GM12801 (cell line): ENCODE results near the gene KLF7.

Source experiments
- TF ChIP-seq, protein P1 (sequence below): IDR thresholded peaks from one replicate; pipeline ENCODE4 v1.5.1; 2011; ENCODE audit warnings: control low read depth; ENCODE audit not compliant: insufficient read length; ENCODE audit errors: extremely low read depth

The KLF7 gene

GRCh38 chr2:207121784-207122183 is 44.0 kb downstream of the KLF7 start:
- TF ChIP-seq, protein P1, sequence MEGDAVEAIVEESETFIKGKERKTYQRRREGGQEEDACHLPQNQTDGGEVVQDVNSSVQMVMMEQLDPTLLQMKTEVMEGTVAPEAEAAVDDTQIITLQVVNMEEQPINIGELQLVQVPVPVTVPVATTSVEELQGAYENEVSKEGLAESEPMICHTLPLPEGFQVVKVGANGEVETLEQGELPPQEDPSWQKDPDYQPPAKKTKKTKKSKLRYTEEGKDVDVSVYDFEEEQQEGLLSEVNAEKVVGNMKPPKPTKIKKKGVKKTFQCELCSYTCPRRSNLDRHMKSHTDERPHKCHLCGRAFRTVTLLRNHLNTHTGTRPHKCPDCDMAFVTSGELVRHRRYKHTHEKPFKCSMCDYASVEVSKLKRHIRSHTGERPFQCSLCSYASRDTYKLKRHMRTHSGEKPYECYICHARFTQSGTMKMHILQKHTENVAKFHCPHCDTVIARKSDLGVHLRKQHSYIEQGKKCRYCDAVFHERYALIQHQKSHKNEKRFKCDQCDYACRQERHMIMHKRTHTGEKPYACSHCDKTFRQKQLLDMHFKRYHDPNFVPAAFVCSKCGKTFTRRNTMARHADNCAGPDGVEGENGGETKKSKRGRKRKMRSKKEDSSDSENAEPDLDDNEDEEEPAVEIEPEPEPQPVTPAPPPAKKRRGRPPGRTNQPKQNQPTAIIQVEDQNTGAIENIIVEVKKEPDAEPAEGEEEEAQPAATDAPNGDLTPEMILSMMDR = no peak

GRCh38 chr2:207119048-207119447 is 46.7 kb downstream of the KLF7 start:
- TF ChIP-seq, protein P1 = no peak

DNA sequence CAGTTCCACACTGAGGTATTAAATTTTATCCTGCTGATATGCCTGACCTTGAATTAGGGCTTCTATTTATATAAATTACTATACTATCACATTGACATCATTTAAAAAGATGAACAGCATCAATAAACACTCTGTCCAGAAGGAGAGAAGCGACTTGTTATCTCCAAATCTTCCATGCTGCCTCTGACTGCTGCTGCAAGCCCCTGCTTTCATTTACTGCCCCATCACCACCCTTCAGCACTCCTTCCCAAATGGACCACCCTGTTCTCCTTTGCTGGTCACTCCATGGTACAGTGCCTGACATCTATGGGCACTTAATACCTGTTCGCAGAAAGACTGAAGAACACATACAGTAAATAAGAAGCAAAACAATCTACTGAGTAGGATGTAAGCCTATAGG is 48.1 kb downstream of the KLF7 start:
- TF ChIP-seq, protein P1 = no peak

- TF ChIP-seq, protein P1 = no peak
Observed at GRCh38 chr2:207115715-207116364, 49.9 kb downstream of the KLF7 start.

DNA sequence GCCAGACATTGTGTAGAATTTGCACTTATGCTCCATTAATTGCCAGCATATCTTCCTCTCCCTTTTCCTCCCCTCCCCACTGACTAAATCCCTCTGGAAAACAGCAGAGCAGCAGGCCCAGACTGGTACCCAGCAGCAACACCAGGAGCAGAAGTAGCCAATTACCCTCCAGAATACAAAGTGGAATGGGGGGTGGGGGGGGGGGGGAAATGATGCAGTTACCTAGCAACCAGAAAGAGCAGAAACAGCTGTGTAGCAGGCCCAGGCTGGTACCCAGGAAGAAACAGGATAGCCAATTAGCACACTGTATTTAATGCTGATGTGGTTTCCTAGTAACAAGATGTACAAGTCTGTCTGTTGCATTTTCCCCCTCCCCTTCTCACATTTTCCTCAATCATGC is 52.3 kb downstream of the KLF7 start:
- TF ChIP-seq, protein P1 = no peak

- TF ChIP-seq, protein P1 = no peak
Observed at GRCh38 chr2:207112785-207113184, 53.0 kb downstream of the KLF7 start.

DNA sequence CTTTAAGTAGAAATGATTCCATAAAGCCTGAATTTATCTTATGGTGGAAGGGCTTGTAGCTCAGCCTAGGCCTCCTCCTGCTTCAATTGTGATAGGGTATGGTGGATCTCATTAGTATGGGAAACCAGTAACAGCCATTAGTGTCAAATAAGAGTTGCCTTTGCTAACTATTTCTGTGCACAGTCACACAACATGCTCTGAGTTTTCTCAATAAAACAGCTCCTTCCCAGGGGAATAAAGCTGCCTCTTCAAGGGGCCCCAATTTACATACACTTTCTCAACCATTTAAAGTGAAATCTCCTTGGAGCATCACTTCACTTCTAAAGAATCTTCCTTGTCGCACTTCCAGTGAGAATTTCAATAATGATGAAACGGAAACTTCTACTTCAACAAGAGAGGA is 53.4 kb downstream of the KLF7 start:
- TF ChIP-seq, protein P1 = no peak
